ENCODE measurements around the gene PADI1.

PADI1 gene

DNA sequence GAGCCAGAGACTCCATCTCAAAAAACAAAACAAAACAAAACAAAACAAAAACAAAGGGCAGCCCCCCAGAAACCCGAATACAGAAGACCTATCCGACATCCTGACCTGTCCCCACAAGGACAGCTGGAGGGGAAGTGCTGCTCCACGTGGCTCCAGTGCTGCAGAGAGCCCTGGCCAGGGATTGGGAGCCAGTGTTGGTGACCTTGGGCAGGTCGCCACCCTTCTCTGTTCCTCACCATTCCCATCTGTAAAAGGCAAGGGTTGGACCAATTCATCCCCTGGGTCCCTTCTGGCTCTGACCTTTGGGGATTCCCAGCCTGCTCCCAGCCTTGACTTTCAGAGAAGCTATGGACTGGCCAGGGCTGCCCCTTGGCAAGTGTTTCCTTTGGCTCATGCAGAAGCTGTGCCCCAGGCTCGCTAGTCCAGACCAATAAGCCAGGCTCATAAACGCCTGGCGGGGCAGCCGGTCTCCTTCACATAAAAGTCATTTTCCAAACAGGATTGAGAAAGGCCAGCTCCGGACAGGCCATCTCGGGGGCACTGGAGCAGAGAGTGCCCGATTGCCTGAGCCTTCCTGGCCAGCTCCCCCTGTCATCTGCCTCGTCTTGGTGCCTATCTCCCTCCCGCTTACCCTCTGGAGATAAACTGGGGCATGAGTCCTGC, 20.0 kb upstream of the PADI1 start:
- H3K4me3 ChIP-seq (replicated peaks; ENCODE audit: low read depth, low read length): no peak overlapping the region
- TF ChIP-seq, protein P1, sequence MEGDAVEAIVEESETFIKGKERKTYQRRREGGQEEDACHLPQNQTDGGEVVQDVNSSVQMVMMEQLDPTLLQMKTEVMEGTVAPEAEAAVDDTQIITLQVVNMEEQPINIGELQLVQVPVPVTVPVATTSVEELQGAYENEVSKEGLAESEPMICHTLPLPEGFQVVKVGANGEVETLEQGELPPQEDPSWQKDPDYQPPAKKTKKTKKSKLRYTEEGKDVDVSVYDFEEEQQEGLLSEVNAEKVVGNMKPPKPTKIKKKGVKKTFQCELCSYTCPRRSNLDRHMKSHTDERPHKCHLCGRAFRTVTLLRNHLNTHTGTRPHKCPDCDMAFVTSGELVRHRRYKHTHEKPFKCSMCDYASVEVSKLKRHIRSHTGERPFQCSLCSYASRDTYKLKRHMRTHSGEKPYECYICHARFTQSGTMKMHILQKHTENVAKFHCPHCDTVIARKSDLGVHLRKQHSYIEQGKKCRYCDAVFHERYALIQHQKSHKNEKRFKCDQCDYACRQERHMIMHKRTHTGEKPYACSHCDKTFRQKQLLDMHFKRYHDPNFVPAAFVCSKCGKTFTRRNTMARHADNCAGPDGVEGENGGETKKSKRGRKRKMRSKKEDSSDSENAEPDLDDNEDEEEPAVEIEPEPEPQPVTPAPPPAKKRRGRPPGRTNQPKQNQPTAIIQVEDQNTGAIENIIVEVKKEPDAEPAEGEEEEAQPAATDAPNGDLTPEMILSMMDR (IDR thresholded peaks at IDR 0.05; ENCODE audit: insufficient read depth, low read length, poor library complexity, severe bottlenecking): no peak

DNA sequence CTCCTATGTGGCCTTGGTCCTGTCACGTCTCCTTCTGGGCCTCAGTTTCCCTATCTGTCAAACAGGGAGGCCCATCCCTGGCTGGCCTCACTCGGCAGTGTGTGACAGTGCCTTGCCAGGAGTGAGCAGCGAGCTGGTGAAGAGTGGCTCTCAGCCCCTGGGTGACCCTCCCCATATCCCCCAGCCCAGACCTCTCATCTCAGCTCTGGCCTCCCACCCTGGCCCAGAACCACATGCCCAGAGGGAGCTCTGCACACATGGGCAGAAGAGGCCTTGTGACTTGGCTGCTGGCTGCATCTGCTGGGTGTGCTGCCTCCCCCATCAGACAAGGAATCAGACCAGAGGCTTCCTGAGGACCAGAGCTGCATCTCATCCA, 19.5 kb upstream of the PADI1 start:
- DNase-seq (ENCODE audit: extremely low read depth, insufficient read length): no peak

More for the DNA sequence above, 20.0 kb upstream of the PADI1 start:
- Histone ChIP-seq H3K27me3 (replicated peaks; ENCODE audit: control insufficient read depth, insufficient read depth, low read length) (no peaks in the 10 kb centered on the region), H3K36me3 (ENCODE audit: control insufficient read depth, insufficient read depth, low read length) (no peaks in the 10 kb centered on the region)
- DNase-seq (ENCODE audit: extremely low read depth, insufficient read length): no peak

DNA sequence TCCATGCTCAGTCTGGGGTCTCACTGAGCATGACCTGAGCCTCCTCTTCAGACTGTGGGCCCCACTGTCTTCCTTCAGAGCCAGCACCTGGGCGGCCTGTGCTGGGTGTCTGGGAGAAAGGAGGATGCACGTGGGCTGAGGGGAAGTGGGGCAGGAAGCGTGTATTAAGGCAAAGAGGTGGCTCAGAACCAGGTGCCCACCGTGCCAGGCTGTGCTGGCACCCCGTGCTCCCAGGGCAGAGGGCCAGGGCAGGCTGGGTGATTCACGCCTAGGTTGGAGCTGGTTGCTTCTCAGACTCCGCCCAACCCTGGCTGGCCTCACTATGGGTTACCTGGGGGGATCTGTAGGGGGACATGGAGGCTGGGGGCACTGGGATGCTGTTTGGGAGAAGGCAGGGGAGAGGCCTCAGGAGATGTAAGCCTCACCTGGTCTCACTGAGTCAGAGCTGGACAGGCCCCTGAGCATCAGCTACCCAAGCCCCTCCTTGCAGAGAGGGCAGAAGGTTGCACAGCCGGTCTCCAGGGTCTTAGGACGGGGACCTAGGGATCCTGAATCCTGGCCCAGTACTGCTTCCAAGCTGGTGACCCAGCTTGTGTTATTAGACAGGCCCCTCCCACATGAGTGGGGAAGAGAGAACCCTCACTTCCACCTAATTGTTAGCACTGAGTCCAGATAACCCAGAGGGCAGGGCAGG, 18.6 kb upstream of the PADI1 start:
- TF ChIP-seq, protein P1 (IDR thresholded peaks at IDR 0.05; ENCODE audit: insufficient read depth, low read length, poor library complexity, severe bottlenecking): no peak
- H3K4me3 ChIP-seq (replicated peaks; ENCODE audit: low read depth, low read length): no peak overlapping the region
- no peaks in the 10 kb centered on the region for H3K27me3 ChIP-seq (replicated peaks; ENCODE audit: control insufficient read depth, insufficient read depth, low read length)
- no peak for DNase-seq (ENCODE audit: extremely low read depth, insufficient read length)
- H3K36me3 ChIP-seq (ENCODE audit: control insufficient read depth, insufficient read depth, low read length): no peaks in the 10 kb centered on the region

More for the DNA sequence above, 19.5 kb upstream of the PADI1 start:
- TF ChIP-seq, protein P1 (IDR thresholded peaks at IDR 0.05; ENCODE audit: insufficient read depth, low read length, poor library complexity, severe bottlenecking): no peak
- H3K4me3 ChIP-seq (replicated peaks; ENCODE audit: low read depth, low read length): no peak overlapping the region
- no peaks in the 10 kb centered on the region for H3K27me3 ChIP-seq (replicated peaks; ENCODE audit: control insufficient read depth, insufficient read depth, low read length)
- H3K36me3 ChIP-seq (ENCODE audit: control insufficient read depth, insufficient read depth, low read length): no peaks in the 10 kb centered on the region

DNA sequence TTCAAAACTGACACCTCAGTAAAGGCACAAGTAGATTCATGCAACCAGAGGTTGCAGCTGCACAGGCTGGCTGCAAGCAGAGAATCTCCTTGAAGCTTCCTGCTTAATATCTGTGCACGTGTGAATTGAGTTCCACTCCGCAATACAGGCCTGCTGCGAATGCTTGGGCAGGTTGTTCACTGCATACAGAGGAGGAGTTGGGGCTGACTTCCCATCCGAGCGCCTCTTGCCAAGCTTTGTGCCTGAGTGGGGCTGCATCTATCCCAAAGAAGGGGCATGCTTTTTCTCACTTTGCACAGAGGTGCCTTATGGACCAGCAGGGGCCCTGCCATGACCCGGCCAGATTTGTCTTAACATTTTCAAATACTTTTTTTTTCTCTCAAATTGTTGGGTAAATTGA, 17.9 kb upstream of the PADI1 start:
- Histone ChIP-seq H3K27me3 (replicated peaks; ENCODE audit: control insufficient read depth, insufficient read depth, low read length) (no peaks in the 10 kb centered on the region), H3K4me3 (replicated peaks; ENCODE audit: low read depth, low read length) (no peak overlapping the region), H3K36me3 (ENCODE audit: control insufficient read depth, insufficient read depth, low read length) (no peaks in the 10 kb centered on the region)
- no peak for DNase-seq (ENCODE audit: extremely low read depth, insufficient read length)
- TF ChIP-seq, protein P1 (IDR thresholded peaks at IDR 0.05; ENCODE audit: insufficient read depth, low read length, poor library complexity, severe bottlenecking): no peak

DNA sequence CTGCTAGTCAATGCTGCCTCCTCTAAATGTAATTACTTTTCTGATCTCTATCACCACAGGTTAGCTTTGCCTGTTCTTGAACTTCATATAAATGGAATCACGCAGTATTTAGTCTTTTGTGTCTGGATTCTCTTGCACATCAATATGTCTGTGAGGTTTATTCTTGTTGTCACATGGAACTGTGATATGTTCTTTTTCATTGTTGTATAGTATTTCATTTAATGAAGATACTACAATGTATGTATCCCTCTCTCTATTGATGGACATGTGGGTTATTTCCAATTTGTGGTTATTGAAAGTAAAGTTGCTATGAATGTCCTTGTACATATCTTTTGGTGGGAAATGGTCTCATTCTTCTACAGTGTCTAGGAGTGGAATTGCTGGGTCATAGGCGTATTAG, 16.7 kb upstream of the PADI1 start:
- H3K27me3 ChIP-seq (replicated peaks; ENCODE audit: control insufficient read depth, insufficient read depth, low read length): no peaks in the 10 kb centered on the region
- DNase-seq (ENCODE audit: extremely low read depth, insufficient read length): no peak
- H3K36me3 ChIP-seq (ENCODE audit: control insufficient read depth, insufficient read depth, low read length): no peaks in the 10 kb centered on the region
- no peak overlapping the region for H3K4me3 ChIP-seq (replicated peaks; ENCODE audit: low read depth, low read length)
- TF ChIP-seq, protein P1 (IDR thresholded peaks at IDR 0.05; ENCODE audit: insufficient read depth, low read length, poor library complexity, severe bottlenecking): no peak
